SK-N-SH treated with all-trans-retinoic acid at 6 μM for 48 hours (cell line): ENCODE measurements around the gene CDCA5.

Experiments used
- ATAC-seq: fragments of 200-7000 bp; cut with Tn5 transposase; 3 replicates; pipeline ENCODE4 v1.9.1; 2020; ENCODE audit warnings: mild to moderate bottlenecking, moderate library complexity
- CREB5 ChIP-seq: fragments of 250-450 bp; sonication (Bioruptor Pico); IDR thresholded peaks from 2 replicates; pipeline ENCODE4 v1.5.1; 2020; ENCODE audit warnings: low read depth, mild to moderate bottlenecking, moderate library complexity
- CSDC2 ChIP-seq: fragments of 250-450 bp; sonication (Bioruptor Pico); IDR thresholded peaks from 2 replicates; pipeline ENCODE4 v1.5.0; 2020; ENCODE audit warnings: mild to moderate bottlenecking, moderate library complexity
- CSRNP3 ChIP-seq: fragments of 250-450 bp; sonication (Bioruptor Pico); IDR thresholded peaks from 2 replicates; pipeline ENCODE4 v1.5.1; 2021; ENCODE audit warnings: mild to moderate bottlenecking, moderate library complexity
- ESRRG ChIP-seq: fragments of 250-450 bp; sonication (Bioruptor Pico); IDR thresholded peaks from 2 replicates; pipeline ENCODE4 v1.6.1; 2021; ENCODE audit warnings: mild to moderate bottlenecking
- GLIS3 ChIP-seq: fragments of 250-450 bp; sonication (Bioruptor Pico); IDR thresholded peaks from 2 replicates; pipeline ENCODE4 v1.5.0; 2020; ENCODE audit warnings: mild to moderate bottlenecking, moderate library complexity
- ISL1 ChIP-seq: fragments of 250-450 bp; sonication (Bioruptor Pico); IDR thresholded peaks from 2 replicates; pipeline ENCODE4 v2.1.2; 2022; ENCODE audit warnings: mild to moderate bottlenecking, moderate library complexity
- OSR1 ChIP-seq: fragments of 250-450 bp; sonication (Bioruptor Pico); IDR thresholded peaks from 2 replicates; pipeline ENCODE4 v1.8.0; 2022; ENCODE audit warnings: moderate library complexity, mild to moderate bottlenecking, inconsistent platforms
- PPARA ChIP-seq: fragments of 250-450 bp; sonication (Bioruptor Pico); IDR thresholded peaks from 2 replicates; pipeline ENCODE4 v1.5.0; 2020; ENCODE audit warnings: mild to moderate bottlenecking, borderline replicate concordance
- SNAI2 ChIP-seq: fragments of 250-450 bp; sonication (Bioruptor Pico); IDR thresholded peaks from 2 replicates; pipeline ENCODE4 v1.5.0; 2020; ENCODE audit warnings: mild to moderate bottlenecking, moderate library complexity
- TCF4 ChIP-seq: fragments of 250-450 bp; sonication (Bioruptor Pico); IDR thresholded peaks from 2 replicates; pipeline ENCODE4 v1.8.0; 2021; ENCODE audit warnings: mild to moderate bottlenecking, moderate library complexity, borderline replicate concordance
- TOX ChIP-seq: fragments of 250-450 bp; sonication (Bioruptor Pico); IDR thresholded peaks from 2 replicates; pipeline ENCODE4 v1.8.0; 2021; ENCODE audit warnings: mild to moderate bottlenecking, moderate library complexity, borderline replicate concordance
- TSHZ2 ChIP-seq: fragments of 250-450 bp; sonication (Bioruptor Pico); IDR thresholded peaks from 2 replicates; pipeline ENCODE4 v1.5.0; 2020; ENCODE audit warnings: mild to moderate bottlenecking, moderate library complexity
- ZFP3 ChIP-seq: fragments of 250-450 bp; sonication (Bioruptor Pico); IDR thresholded peaks from 2 replicates; pipeline ENCODE4 v1.5.0; 2020; ENCODE audit warnings: mild to moderate bottlenecking, moderate library complexity
- ZFP30 ChIP-seq: fragments of 450-650 bp; formaldehyde crosslinking; IDR thresholded peaks from 2 replicates; pipeline ENCODE4 v1.5.0; 2022; ENCODE audit warnings: mild to moderate bottlenecking, moderate library complexity
- ZNF565 ChIP-seq: fragments of 450-650 bp; formaldehyde crosslinking; conservative IDR thresholded peaks from 2 replicates; pipeline ENCODE4 v1.5.0; 2020; ENCODE audit warnings: low read depth, mild to moderate bottlenecking, moderate library complexity
- ZNF70 ChIP-seq: fragments of 450-650 bp; formaldehyde crosslinking; IDR thresholded peaks from 2 replicates; pipeline ENCODE4 v1.5.0; 2020; ENCODE audit warnings: mild to moderate bottlenecking, moderate library complexity
- ZNF8 ChIP-seq: fragments of 450-650 bp; formaldehyde crosslinking; IDR thresholded peaks from 2 replicates; pipeline ENCODE4 v1.5.0; 2020; ENCODE audit warnings: mild to moderate bottlenecking, moderate library complexity

The CDCA5 gene

GRCh38 chr11:65131895-65132237 is 48.0 kb upstream of the CDCA5 start (continued):
- TF ChIP-seq CSRNP3 (CRISPR knock-in tag): no peak

- no peak for ATAC-seq
- no peak for TF ChIP-seq ZNF8 (CRISPR knock-in tag)
- TF ChIP-seq ISL1 (CRISPR knock-in tag): no peak
- no peak for TF ChIP-seq TSHZ2 (CRISPR knock-in tag)
- TF ChIP-seq CREB5: no peak
- no peak for TF ChIP-seq SNAI2 (CRISPR knock-in tag)
- no peak for TF ChIP-seq CSRNP3 (CRISPR knock-in tag)
- no peak for TF ChIP-seq TOX (CRISPR knock-in tag)
- no peak for TF ChIP-seq ZFP30
- TF ChIP-seq CSDC2 (CRISPR knock-in tag): no peak
- TF ChIP-seq ZFP3: no peak
- TF ChIP-seq OSR1 (CRISPR knock-in tag): no peak
- no peak for TF ChIP-seq TCF4 (CRISPR knock-in tag)
- no peak for TF ChIP-seq PPARA
- TF ChIP-seq, all 23 proteins: peak for 0
Observed at GRCh38 chr11:65131417-65131776, 47.6 kb upstream of the CDCA5 start.

- no peak for TF ChIP-seq ZNF70
- no peak for TF ChIP-seq CREB5
- no peak for TF ChIP-seq ZFP3
- no peak for TF ChIP-seq PPARA
- TF ChIP-seq GLIS3 (CRISPR knock-in tag): no peak
- TF ChIP-seq OSR1 (CRISPR knock-in tag): no peak
- ATAC-seq: no peak
Observed at GRCh38 chr11:65130631-65131416, 47.0 kb upstream of the CDCA5 start.

- no peak for TF ChIP-seq TOX (CRISPR knock-in tag)
- no peak for TF ChIP-seq ZFP30
- no peak for TF ChIP-seq ESRRG
- TF ChIP-seq ZNF565: no peak
- ATAC-seq: no peak
Observed at GRCh38 chr11:65129649-65130441, 46.0 kb upstream of the CDCA5 start.
